Liver (tissue), 9 donors: ENCODE results near the gene LARGE2. TPM values are rescaled to one million over a fixed set of nuclear protein-coding genes. Genes with fewer than 3 reads are reported as not detected.

Experiments used
- DNase-seq: peaks from one replicate; pipeline ENCODE4 v3.0.0-alpha.2; 2017; ENCODE audit warnings: low spot score
- H3K27ac ChIP-seq, 2 donors: one replicate each; pipeline ENCODE4 v1.7.0; 2013; ENCODE audit warnings: inconsistent platforms in 2 of 2, low read length in 2 of 2, control low read depth in 1 of 2, low read depth in 1 of 2, mild to moderate bottlenecking in 1 of 2
- H3K27me3 ChIP-seq, 4 donors: one replicate each; pipeline versions ENCODE4 v1.6.1 to v1.7.0; 2013; ENCODE audit warnings: low read length in 3 of 4, inconsistent platforms in 1 of 4, mild to moderate bottlenecking in 1 of 4, moderate library complexity in 1 of 4; ENCODE audit not compliant: control insufficient read depth in 4 of 4, insufficient read depth in 4 of 4
- H3K36me3 ChIP-seq, 4 donors: one replicate each; pipeline versions ENCODE4 v1.6.1 to v1.7.0; 2013; ENCODE audit warnings: low read length in 3 of 4, mild to moderate bottlenecking in 3 of 4, low read depth in 1 of 4, moderate library complexity in 1 of 4; ENCODE audit not compliant: control insufficient read depth in 4 of 4, insufficient read depth in 3 of 4
- H3K4me1 ChIP-seq, 4 donors: one replicate each; pipeline versions ENCODE4 v1.6.1 to v1.7.0; 2013; ENCODE audit warnings: low read length in 3 of 4, mild to moderate bottlenecking in 3 of 4, moderate library complexity in 1 of 4; ENCODE audit not compliant: control insufficient read depth in 4 of 4, insufficient read depth in 4 of 4
- H3K4me3 ChIP-seq, 3 donors: one replicate each; pipeline versions ENCODE4 v1.6.1 to v1.7.0; 2013; ENCODE audit warnings: low read length in 3 of 3, control low read depth in 1 of 3, low read depth in 1 of 3, mild to moderate bottlenecking in 1 of 3
- H3K9ac ChIP-seq, 2 donors: one replicate each; pipeline ENCODE4 v1.7.0; 2013; ENCODE audit warnings: low read length in 2 of 2, mild to moderate bottlenecking in 2 of 2, moderate library complexity in 2 of 2, control low read depth in 1 of 2, low read depth in 1 of 2
- H3K9me3 ChIP-seq, 4 donors: one replicate each; pipeline versions ENCODE4 v1.6.1 to v1.7.0; 2013; ENCODE audit warnings: low read length in 3 of 4; ENCODE audit not compliant: control insufficient read depth in 4 of 4
- EGR1 ChIP-seq, 2 donors: IDR thresholded peaks; 2 replicates each; pipeline ENCODE4 v1.6.1; 2016 to 2018; ENCODE audit warnings: antibody characterized with exemption in 2 of 2, low read depth in 2 of 2
- FOXA1 ChIP-seq: IDR thresholded peaks from 2 replicates; pipeline ENCODE4 v1.6.1; 2016; ENCODE audit warnings: antibody characterized with exemption
- FOXA2 ChIP-seq: IDR thresholded peaks from 2 replicates; pipeline ENCODE4 v1.6.1; 2016; ENCODE audit warnings: antibody characterized with exemption
- GABPA ChIP-seq, 2 donors: IDR thresholded peaks in 1 of 2; conservative IDR thresholded peaks in 1 of 2; 2 replicates each; pipeline ENCODE4 v1.6.1; 2016; ENCODE audit warnings: antibody characterized with exemption in 2 of 2, mild to moderate bottlenecking in 1 of 2, moderate library complexity in 1 of 2
- HNF4A ChIP-seq, 2 donors: conservative IDR thresholded peaks; 2 replicates each; pipeline ENCODE4 v1.6.1; 2016; ENCODE audit warnings: antibody characterized with exemption in 2 of 2, mild to moderate bottlenecking in 2 of 2
- HNF4G ChIP-seq: IDR thresholded peaks from 2 replicates; pipeline ENCODE4 v1.6.1; 2016; ENCODE audit warnings: antibody characterized with exemption
- JUND ChIP-seq, 2 donors: IDR thresholded peaks; 2 replicates each; pipeline ENCODE4 v1.6.1; 2016; ENCODE audit warnings: antibody characterized with exemption in 2 of 2
- MAX ChIP-seq: IDR thresholded peaks from 2 replicates; pipeline ENCODE4 v1.6.1; 2016; ENCODE audit warnings: antibody characterized with exemption
- NR2F2 ChIP-seq: IDR thresholded peaks from 2 replicates; pipeline ENCODE4 v1.6.1; 2016; ENCODE audit warnings: antibody characterized with exemption
- RAD21 ChIP-seq, 2 donors: IDR thresholded peaks; 2 replicates each; pipeline ENCODE4 v1.6.1; 2016; ENCODE audit warnings: antibody characterized with exemption in 2 of 2, mild to moderate bottlenecking in 2 of 2
- RXRA ChIP-seq, 2 donors: IDR thresholded peaks; 2 replicates each; pipeline ENCODE4 v1.6.1; 2017 to 2018; ENCODE audit warnings: antibody characterized with exemption in 2 of 2, mild to moderate bottlenecking in 1 of 2
- SP1 ChIP-seq: IDR thresholded peaks from 2 replicates; pipeline ENCODE4 v1.6.1; 2018; ENCODE audit warnings: antibody characterized with exemption, mild to moderate bottlenecking
- TAF1 ChIP-seq: conservative IDR thresholded peaks from 2 replicates; pipeline ENCODE4 v1.6.1; 2016; ENCODE audit warnings: antibody characterized with exemption, mild to moderate bottlenecking
- YY1 ChIP-seq: IDR thresholded peaks from 2 replicates; pipeline ENCODE4 v1.6.1; 2016; ENCODE audit warnings: antibody characterized with exemption, mild to moderate bottlenecking
- ZBTB33 ChIP-seq: IDR thresholded peaks from 2 replicates; pipeline ENCODE4 v1.6.1; 2016; ENCODE audit warnings: antibody characterized with exemption
- WGBS: extraction: QIAGEN DNeasy Blood & Tissue Kit; methylation state at CpG from one replicate; pipeline ENCODE4 v1.1.7; 2013; 5-methylcytosine and 5-hydroxymethylcytosine counted together
- polyA plus RNA-seq, 2 donors: library from polyadenylated mRNA; stranded (reverse) in 1 of 2; unstranded in 1 of 2; fragments of 200-250 nt in 1 of 2; fragments of >200 nt in 1 of 2; fragmentation: Nextera tagmentation in 1 of 2; extraction: Ambion mirVana in 1 of 2; gene quantifications; one replicate each; pipeline versions ENCODE4 v1.2.1 to v1.2.3, GENCODE V29; 2013 to 2015
- total RNA-seq, 2 donors: library from RNA; depleted of rRNA; stranded (reverse); fragments of >200 nt; gene quantifications; one replicate each; pipeline ENCODE4 v1.2.3, GENCODE V29; 2014
- TF ChIP-seq, protein P1 (sequence below): IDR thresholded peaks from 2 replicates; pipeline ENCODE4 v1.6.1; 2016; ENCODE audit warnings: antibody characterized with exemption
- TF ChIP-seq, protein P2 (sequence below): IDR thresholded peaks from 2 replicates; pipeline ENCODE4 v1.6.1; 2016; ENCODE audit warnings: antibody characterized with exemption, mild to moderate bottlenecking
- TF ChIP-seq, protein P3 (sequence below): fragments of 150-350 bp; IDR thresholded peaks from 2 replicates; pipeline ENCODE4 v1.5.1; 2017; ENCODE audit warnings: improper control_type of control experiment, low read depth, low read length; ENCODE audit not compliant: missing input control
- donor health status: healthy.
- donor health status: healthy.
- donor health status: healthy.
- donor health status: healthy.
- donor health status: healthy.

LARGE2 gene
- total and polyA plus RNA-seq, 4 donors = 1.3 to 1.9 (median 1.5) TPM

DNA sequence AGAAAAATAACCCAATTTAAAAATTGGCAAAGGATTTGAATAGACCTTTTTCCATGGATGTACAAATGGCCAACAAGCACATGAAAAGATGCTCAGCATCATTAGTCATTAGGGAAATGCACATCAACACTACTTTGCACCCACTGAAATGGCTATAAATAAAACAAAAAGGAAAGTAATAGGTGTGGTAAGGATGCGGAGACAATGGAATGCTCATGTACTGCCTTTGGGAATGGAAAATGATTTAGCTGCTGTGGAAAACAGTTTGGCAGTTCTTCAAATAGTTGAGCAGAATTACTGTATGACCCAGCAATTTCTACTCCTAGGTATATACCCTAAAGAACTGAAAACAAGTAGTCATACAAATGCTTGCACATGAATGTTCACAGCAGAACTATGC is 37.4 kb downstream of the LARGE2 start:
- peaks cover 0 to 4% (median under 1%) of the 10 kb centered on the region in 4 donors for H3K36me3 ChIP-seq
- no peak overlapping the region for H3K4me3 ChIP-seq
- H3K27me3 ChIP-seq = no peaks in the 10 kb centered on the region
- H3K27ac ChIP-seq = no peak overlapping the region
- peaks cover 0 to 15% (median 10%) of the 10 kb centered on the region in 4 donors for H3K4me1 ChIP-seq
- WGBS = 95% methylated on average over 1 of the region's 1 CpG
- TF ChIP-seq JUND (IDR thresholded peaks at IDR 0.05) = no peak
- no peak for TF ChIP-seq HNF4A (conservative IDR thresholded peaks at IDR 0.05)
- TF ChIP-seq EGR1 (IDR thresholded peaks at IDR 0.05; ENCODE audit: low read depth in 2 of 2) = no peak
- no peak overlapping the region for H3K9ac ChIP-seq
- no peak for DNase-seq
- no peaks in the 10 kb centered on the region for H3K9me3 ChIP-seq

GRCh38 chr11:45960387-45961095 is 38.1 kb downstream of the LARGE2 start:
- peak in 1 of 2 donors; percentile 25 for TF ChIP-seq GABPA (IDR thresholded peaks at IDR 0.05 in 1 of 2, conservative IDR thresholded peaks at IDR 0.05 in 1 of 2)
- TF ChIP-seq YY1 = peak; percentile 66
- TF ChIP-seq TAF1 = no peak
- peak in 1 of 2 donors; percentile 33 for TF ChIP-seq RAD21 (IDR thresholded peaks at IDR 0.05)
- TF ChIP-seq, protein P1, sequence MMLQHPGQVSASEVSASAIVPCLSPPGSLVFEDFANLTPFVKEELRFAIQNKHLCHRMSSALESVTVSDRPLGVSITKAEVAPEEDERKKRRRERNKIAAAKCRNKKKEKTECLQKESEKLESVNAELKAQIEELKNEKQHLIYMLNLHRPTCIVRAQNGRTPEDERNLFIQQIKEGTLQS = peak; percentile 48
- no peak for TF ChIP-seq HNF4G
- peak; percentile 27 for TF ChIP-seq NR2F2
- TF ChIP-seq ZBTB33 = peak; percentile 55
- TF ChIP-seq, protein P2, sequence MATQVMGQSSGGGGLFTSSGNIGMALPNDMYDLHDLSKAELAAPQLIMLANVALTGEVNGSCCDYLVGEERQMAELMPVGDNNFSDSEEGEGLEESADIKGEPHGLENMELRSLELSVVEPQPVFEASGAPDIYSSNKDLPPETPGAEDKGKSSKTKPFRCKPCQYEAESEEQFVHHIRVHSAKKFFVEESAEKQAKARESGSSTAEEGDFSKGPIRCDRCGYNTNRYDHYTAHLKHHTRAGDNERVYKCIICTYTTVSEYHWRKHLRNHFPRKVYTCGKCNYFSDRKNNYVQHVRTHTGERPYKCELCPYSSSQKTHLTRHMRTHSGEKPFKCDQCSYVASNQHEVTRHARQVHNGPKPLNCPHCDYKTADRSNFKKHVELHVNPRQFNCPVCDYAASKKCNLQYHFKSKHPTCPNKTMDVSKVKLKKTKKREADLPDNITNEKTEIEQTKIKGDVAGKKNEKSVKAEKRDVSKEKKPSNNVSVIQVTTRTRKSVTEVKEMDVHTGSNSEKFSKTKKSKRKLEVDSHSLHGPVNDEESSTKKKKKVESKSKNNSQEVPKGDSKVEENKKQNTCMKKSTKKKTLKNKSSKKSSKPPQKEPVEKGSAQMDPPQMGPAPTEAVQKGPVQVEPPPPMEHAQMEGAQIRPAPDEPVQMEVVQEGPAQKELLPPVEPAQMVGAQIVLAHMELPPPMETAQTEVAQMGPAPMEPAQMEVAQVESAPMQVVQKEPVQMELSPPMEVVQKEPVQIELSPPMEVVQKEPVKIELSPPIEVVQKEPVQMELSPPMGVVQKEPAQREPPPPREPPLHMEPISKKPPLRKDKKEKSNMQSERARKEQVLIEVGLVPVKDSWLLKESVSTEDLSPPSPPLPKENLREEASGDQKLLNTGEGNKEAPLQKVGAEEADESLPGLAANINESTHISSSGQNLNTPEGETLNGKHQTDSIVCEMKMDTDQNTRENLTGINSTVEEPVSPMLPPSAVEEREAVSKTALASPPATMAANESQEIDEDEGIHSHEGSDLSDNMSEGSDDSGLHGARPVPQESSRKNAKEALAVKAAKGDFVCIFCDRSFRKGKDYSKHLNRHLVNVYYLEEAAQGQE = no peak
- peak; percentile 50 to 69 for TF ChIP-seq RXRA (IDR thresholded peaks at IDR 0.05)
- TF ChIP-seq JUND (IDR thresholded peaks at IDR 0.05) = no peak
- peak; percentile 3 for TF ChIP-seq FOXA2
- no peak for TF ChIP-seq FOXA1
- TF ChIP-seq HNF4A (conservative IDR thresholded peaks at IDR 0.05) = peak; percentile 63 to 70
- peak; percentile 29 for TF ChIP-seq MAX
- no peak for TF ChIP-seq EGR1 (IDR thresholded peaks at IDR 0.05; ENCODE audit: low read depth in 2 of 2)
- TF ChIP-seq, protein P3, sequence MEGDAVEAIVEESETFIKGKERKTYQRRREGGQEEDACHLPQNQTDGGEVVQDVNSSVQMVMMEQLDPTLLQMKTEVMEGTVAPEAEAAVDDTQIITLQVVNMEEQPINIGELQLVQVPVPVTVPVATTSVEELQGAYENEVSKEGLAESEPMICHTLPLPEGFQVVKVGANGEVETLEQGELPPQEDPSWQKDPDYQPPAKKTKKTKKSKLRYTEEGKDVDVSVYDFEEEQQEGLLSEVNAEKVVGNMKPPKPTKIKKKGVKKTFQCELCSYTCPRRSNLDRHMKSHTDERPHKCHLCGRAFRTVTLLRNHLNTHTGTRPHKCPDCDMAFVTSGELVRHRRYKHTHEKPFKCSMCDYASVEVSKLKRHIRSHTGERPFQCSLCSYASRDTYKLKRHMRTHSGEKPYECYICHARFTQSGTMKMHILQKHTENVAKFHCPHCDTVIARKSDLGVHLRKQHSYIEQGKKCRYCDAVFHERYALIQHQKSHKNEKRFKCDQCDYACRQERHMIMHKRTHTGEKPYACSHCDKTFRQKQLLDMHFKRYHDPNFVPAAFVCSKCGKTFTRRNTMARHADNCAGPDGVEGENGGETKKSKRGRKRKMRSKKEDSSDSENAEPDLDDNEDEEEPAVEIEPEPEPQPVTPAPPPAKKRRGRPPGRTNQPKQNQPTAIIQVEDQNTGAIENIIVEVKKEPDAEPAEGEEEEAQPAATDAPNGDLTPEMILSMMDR = no peak
- peak; percentile 9 for TF ChIP-seq SP1
- Histone ChIP-seq H3K9me3 (no peaks in the 10 kb centered on the region), H3K36me3 (peaks cover 0 to 4% (median 2%) of the 10 kb centered on the region in 4 donors), H3K4me3 (no peak overlapping the region), H3K27me3 (no peaks in the 10 kb centered on the region), H3K4me1 (peaks cover 0 to 17% (median 10%) of the 10 kb centered on the region in 4 donors), H3K27ac (no peak overlapping the region), H3K9ac (no peak overlapping the region)
- no peak for DNase-seq
- WGBS = 66% methylated on average over 4 of the region's 4 CpGs
